Kidney epithelial cell (primary cell): Measurements from ENCODE around the gene FHOD3. TPM values are rescaled to one million over a fixed set of nuclear protein-coding genes. Genes with fewer than 3 reads are reported as not detected.

ENCODE experiments used
- DNase-seq: peaks from one replicate; pipeline ENCODE4 v3.0.0-alpha.2; 2010; ENCODE audit warnings: low read depth
- H3K27me3 ChIP-seq: 2 replicates; pipeline ENCODE4 v1.6.0; 2011; ENCODE audit warnings: low read length; ENCODE audit not compliant: control insufficient read depth, insufficient read depth
- H3K36me3 ChIP-seq: 2 replicates; pipeline ENCODE4 v1.5.1; 2011; ENCODE audit warnings: low read length; ENCODE audit not compliant: control insufficient read depth, insufficient read depth
- H3K4me3 ChIP-seq: 2 replicates; pipeline ENCODE4 v1.5.1; 2011; ENCODE audit warnings: low read depth, mild to moderate bottlenecking, control low read depth, low read length
- total RNA-seq: library from RNA; depleted of rRNA; stranded (reverse); fragments of >200 nt; gene quantifications from 2 replicates; pipeline ENCODE4 v1.2.3, GENCODE V29; 2015
- TF ChIP-seq, protein P1 (sequence below): IDR thresholded peaks from 2 replicates; pipeline ENCODE4 v1.5.1; 2011; ENCODE audit warnings: mild to moderate bottlenecking, moderate library complexity, low read length, control low read depth, inconsistent platforms; ENCODE audit not compliant: insufficient read depth, poor library complexity, severe bottlenecking

Gene FHOD3
- total RNA-seq, 1 donor from 2014 or later: 47.2 TPM

DNA sequence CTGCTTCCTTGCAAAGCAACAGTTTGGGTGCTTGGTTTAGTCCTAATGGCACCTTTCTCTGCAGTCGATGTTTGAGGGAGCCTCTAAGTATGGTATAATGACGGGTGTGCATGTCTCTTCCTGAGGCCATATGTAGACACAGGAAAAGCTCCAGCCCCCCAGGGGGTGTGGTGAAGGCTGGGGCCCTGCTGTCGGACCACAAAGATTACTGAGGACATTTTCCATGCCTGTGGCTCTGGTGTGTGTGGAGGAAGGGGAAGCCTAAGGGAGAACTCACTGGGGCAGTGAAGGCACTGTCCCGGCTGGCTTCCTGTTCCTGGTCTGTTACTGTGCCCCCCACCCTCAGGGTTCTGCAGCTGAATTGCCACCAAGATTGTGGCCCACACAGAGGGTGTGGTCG lies 187.1 kb downstream of the FHOD3 start:
- TF ChIP-seq, protein P1, sequence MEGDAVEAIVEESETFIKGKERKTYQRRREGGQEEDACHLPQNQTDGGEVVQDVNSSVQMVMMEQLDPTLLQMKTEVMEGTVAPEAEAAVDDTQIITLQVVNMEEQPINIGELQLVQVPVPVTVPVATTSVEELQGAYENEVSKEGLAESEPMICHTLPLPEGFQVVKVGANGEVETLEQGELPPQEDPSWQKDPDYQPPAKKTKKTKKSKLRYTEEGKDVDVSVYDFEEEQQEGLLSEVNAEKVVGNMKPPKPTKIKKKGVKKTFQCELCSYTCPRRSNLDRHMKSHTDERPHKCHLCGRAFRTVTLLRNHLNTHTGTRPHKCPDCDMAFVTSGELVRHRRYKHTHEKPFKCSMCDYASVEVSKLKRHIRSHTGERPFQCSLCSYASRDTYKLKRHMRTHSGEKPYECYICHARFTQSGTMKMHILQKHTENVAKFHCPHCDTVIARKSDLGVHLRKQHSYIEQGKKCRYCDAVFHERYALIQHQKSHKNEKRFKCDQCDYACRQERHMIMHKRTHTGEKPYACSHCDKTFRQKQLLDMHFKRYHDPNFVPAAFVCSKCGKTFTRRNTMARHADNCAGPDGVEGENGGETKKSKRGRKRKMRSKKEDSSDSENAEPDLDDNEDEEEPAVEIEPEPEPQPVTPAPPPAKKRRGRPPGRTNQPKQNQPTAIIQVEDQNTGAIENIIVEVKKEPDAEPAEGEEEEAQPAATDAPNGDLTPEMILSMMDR: no peak
- Histone ChIP-seq H3K36me3 (no peaks in the 10 kb centered on the region), H3K4me3 (no peak overlapping the region), H3K27me3 (no peaks in the 10 kb centered on the region)
- no peak for DNase-seq

GRCh38 chr18:36485772-36486171 lies 188.3 kb downstream of the FHOD3 start:
- DNase-seq: no peak
- Histone ChIP-seq H3K27me3 (no peaks in the 10 kb centered on the region), H3K36me3 (no peaks in the 10 kb centered on the region), H3K4me3 (no peak overlapping the region)
- TF ChIP-seq, protein P1: no peak

- H3K4me3 ChIP-seq: no peak overlapping the region
- no peaks in the 10 kb centered on the region for H3K27me3 ChIP-seq
- no peaks in the 10 kb centered on the region for H3K36me3 ChIP-seq
- DNase-seq: no peak
- TF ChIP-seq, protein P1: no peak
These were observed 190.6 kb downstream of the FHOD3 start for GRCh38 chr18:36488131-36488530.

DNA sequence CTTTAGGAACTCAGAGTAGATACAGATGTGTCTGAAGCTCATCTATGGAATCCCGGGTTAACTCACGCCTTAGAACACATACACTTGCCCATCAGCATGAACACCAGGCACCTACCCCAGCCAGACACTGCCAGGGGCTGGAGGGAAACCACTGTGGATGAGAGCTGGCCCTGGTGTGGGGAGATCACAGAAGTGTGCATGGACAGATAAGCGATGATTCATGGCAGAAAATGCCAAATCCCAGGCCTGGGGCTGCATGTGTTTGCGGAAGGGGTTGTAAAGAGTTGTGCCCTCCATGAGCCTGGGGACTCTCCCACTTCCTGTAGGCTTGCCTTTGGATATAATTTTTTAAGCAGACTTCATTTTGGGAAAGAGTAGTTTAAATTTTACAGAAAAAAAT lies 193.4 kb downstream of the FHOD3 start:
- no peaks in the 10 kb centered on the region for H3K36me3 ChIP-seq
- H3K4me3 ChIP-seq: no peak overlapping the region
- H3K27me3 ChIP-seq: no peaks in the 10 kb centered on the region
- TF ChIP-seq, protein P1: no peak
- DNase-seq: no peak

GRCh38 chr18:36492604-36493329 lies 195.3 kb downstream of the FHOD3 start:
- no peak overlapping the region for H3K4me3 ChIP-seq
- no peak for DNase-seq
- peaks cover 1% of the 10 kb centered on the region for H3K36me3 ChIP-seq
- no peaks in the 10 kb centered on the region for H3K27me3 ChIP-seq
- TF ChIP-seq, protein P1: no peak
